Naive thymus-derived CD4-positive, alpha-beta T cell (primary cell): ENCODE data around the gene GTF2F2. TPM values are rescaled to one million over a fixed set of nuclear protein-coding genes. Genes with fewer than 3 reads are reported as not detected.

ENCODE experiments used
- ATAC-seq: fragments of 150-1000 bp; cut with Tn5 transposase; 2 replicates; pipeline ENCODE4 v1.10.0; 2021; ENCODE audit warnings: mild to moderate bottlenecking, moderate library complexity
- CTCF ChIA-PET: fragments of 350-600 bp; sonication (Branson Sonifier 250); formaldehyde crosslinking; loops from one replicate; lab custom pipeline; 2021; ENCODE audit warnings: antibody characterized with exemption; lab: Charles Lee
- POLR2A ChIA-PET: fragments of 350-600 bp; sonication (Branson Sonifier 250); formaldehyde crosslinking; loops from one replicate; lab custom pipeline; 2021; ENCODE audit warnings: antibody characterized with exemption, inconsistent platforms; lab: Charles Lee
- DNase-seq, 9 donors: peaks; one replicate each; pipeline versions ENCODE4 v3.0.0 to v3.0.0-alpha.2; 2020 to 2022; ENCODE audit warnings: mixed read lengths in 1 of 9
- H3K27ac ChIP-seq: one replicate; pipeline ENCODE4 v1.7.0; 2013; ENCODE audit warnings: mild to moderate bottlenecking, low read depth, low read length, moderate library complexity
- H3K27me3 ChIP-seq, 2 donors: one replicate each; pipeline ENCODE4 v1.7.0; 2013; ENCODE audit warnings: low read length in 2 of 2, mild to moderate bottlenecking in 2 of 2, moderate library complexity in 2 of 2; ENCODE audit not compliant: control insufficient read depth in 2 of 2, insufficient read depth in 2 of 2
- H3K36me3 ChIP-seq, 3 experiments: 1 replicate in 2 of 3; 2 replicates in 1 of 3; pipeline ENCODE4 v1.7.0; 2013; ENCODE audit warnings: low read length in 3 of 3, mild to moderate bottlenecking in 3 of 3, moderate library complexity in 1 of 3; ENCODE audit not compliant: insufficient read depth in 3 of 3, control insufficient read depth in 2 of 3
- H3K4me1 ChIP-seq, 2 donors: one replicate each; pipeline ENCODE4 v1.7.0; 2013; ENCODE audit warnings: low read length in 2 of 2, mild to moderate bottlenecking in 2 of 2, moderate library complexity in 1 of 2; ENCODE audit not compliant: control insufficient read depth in 2 of 2, insufficient read depth in 2 of 2
- H3K4me3 ChIP-seq: 2 replicates; pipeline ENCODE4 v1.7.0; 2013; ENCODE audit warnings: mild to moderate bottlenecking, low read length
- H3K9me3 ChIP-seq, 3 experiments: 1 replicate in 2 of 3; 2 replicates in 1 of 3; pipeline ENCODE4 v1.7.0; 2013; ENCODE audit warnings: low read length in 3 of 3; ENCODE audit not compliant: control insufficient read depth in 2 of 3
- H3K27ac Mint-ChIP-seq, 9 donors: one replicate each; pipeline ENCODE4 v1.8.0; 2020 to 2022; ENCODE audit warnings: mixed read lengths in 9 of 9, mild to moderate bottlenecking in 8 of 9, moderate library complexity in 5 of 9, inconsistent platforms in 2 of 9
- H3K27me3 Mint-ChIP-seq, 5 donors: one replicate each; pipeline ENCODE4 v1.8.0; 2021 to 2022; ENCODE audit warnings: mixed read lengths in 5 of 5, mild to moderate bottlenecking in 1 of 5
- H3K36me3 Mint-ChIP-seq, 5 donors: one replicate each; pipeline ENCODE4 v1.8.0; 2020 to 2022; ENCODE audit warnings: mixed read lengths in 5 of 5, mild to moderate bottlenecking in 3 of 5, inconsistent platforms in 1 of 5
- H3K4me1 Mint-ChIP-seq, 7 donors: one replicate each; pipeline ENCODE4 v1.8.0; 2020 to 2022; ENCODE audit warnings: mixed read lengths in 7 of 7, mild to moderate bottlenecking in 3 of 7, inconsistent platforms in 1 of 7
- H3K4me3 Mint-ChIP-seq, 10 donors: one replicate each; pipeline ENCODE4 v1.8.0; 2020 to 2022; ENCODE audit warnings: mild to moderate bottlenecking in 10 of 10, mixed read lengths in 10 of 10, moderate library complexity in 6 of 10, inconsistent platforms in 2 of 10
- H3K9me3 Mint-ChIP-seq, 11 donors: one replicate each; pipeline ENCODE4 v1.8.0; 2020 to 2022; ENCODE audit warnings: mixed read lengths in 11 of 11, mild to moderate bottlenecking in 4 of 11, inconsistent platforms in 1 of 11, moderate library complexity in 1 of 11
- intact Hi-C, 2 donors: fragments of 100-400 bp; cut with micrococcal nuclease; formaldehyde crosslinking; loops; one replicate each; pipeline ENCODE4 v1.15.1; 2023
- polyA plus RNA-seq, 2 donors: library from polyadenylated mRNA; unstranded; fragments of 300-500 nt; fragmentation: Illumina TruSeq; gene quantifications; one replicate each; pipeline ENCODE4 v1.2.3, GENCODE V29; 2021
- total RNA-seq, 6 experiments: library from RNA in 5 of 6; stranded (reverse) in 5 of 6; gene quantifications; 1 replicate in 5 of 6; 2 replicates in 1 of 6; pipeline ENCODE4 v1.2.3 and lab custom pipeline; 2021 to 2026

GTF2F2 gene
- total and polyA plus RNA-seq, 7 experiments from 2014 or later, result 6.7 to 20.4 (median 14.1) TPM

DNA sequence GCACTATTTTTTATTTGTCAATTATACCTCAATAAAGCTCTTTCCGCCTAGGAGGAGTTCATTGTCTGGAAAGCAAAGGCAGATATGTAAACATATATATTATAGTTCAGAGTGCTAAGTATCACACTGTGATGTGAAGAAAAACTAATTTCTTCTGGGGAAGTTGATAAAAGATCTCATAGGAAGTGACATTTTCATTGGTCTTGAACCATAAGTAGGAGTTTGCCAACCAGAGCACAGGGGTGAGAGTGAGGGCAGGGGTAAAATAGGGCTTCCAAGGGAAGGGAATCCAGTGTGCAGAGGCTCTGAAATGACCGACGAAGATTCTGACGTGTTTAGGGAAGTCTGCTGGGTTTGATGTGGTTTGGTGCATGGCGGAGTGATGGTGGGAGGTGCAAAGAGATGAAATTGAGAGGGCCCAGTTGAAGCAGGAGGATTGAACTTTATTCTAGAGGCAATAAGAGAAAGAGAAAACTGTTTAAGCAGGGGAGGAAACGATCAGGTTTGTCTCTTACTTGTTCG is 780 bp upstream of the GTF2F2 start:
- ChIA-PET POLR2A (interaction anchor here (0.6 to 1.9 kb wide), 3 partner anchors 41 to 264 kb away, joined by 3 to 8 read pairs (median 5); partner anchors contain the start of gene TPT1), CTCF (interaction anchor here (0.6 kb wide), 1 partner anchor 1212 kb away, joined by 3 read pairs; no protein-coding TSS in a partner anchor)
- Mint-ChIP-seq H3K36me3 (peaks cover 0 to 6% (median 0%) of the 10 kb centered on the region in 5 donors), H3K27ac (no peak overlapping the region), H3K27me3 (no peaks in the 10 kb centered on the region), H3K9me3 (peaks cover 0 to 2% (median 0%) of the 10 kb centered on the region in 11 donors), H3K4me1 (peaks cover 0 to 17% (median 9%) of the 10 kb centered on the region in 7 donors), H3K4me3 (no peak overlapping the region)
- peak; percentile 88 for ATAC-seq
- peak; percentile 30 to 86 (median 84) for DNase-seq
- Histone ChIP-seq H3K27ac (peak overlapping the region; percentile 91), H3K36me3 (peaks cover 0 to 9% (median 0%) of the 10 kb centered on the region in 3 experiments), H3K27me3 (no peaks in the 10 kb centered on the region), H3K4me1 (peaks cover 16 to 21% of the 10 kb centered on the region in 2 donors), H3K4me3 (peak overlapping the region; percentile 80), H3K9me3 (no peaks in the 10 kb centered on the region)
- intact Hi-C loops, result loop anchor here in 1 of 2 donors (1.0 to 2.0 kb wide), 3 partner anchors 72 to 542 kb away; no protein-coding TSS in a partner anchor

DNA sequence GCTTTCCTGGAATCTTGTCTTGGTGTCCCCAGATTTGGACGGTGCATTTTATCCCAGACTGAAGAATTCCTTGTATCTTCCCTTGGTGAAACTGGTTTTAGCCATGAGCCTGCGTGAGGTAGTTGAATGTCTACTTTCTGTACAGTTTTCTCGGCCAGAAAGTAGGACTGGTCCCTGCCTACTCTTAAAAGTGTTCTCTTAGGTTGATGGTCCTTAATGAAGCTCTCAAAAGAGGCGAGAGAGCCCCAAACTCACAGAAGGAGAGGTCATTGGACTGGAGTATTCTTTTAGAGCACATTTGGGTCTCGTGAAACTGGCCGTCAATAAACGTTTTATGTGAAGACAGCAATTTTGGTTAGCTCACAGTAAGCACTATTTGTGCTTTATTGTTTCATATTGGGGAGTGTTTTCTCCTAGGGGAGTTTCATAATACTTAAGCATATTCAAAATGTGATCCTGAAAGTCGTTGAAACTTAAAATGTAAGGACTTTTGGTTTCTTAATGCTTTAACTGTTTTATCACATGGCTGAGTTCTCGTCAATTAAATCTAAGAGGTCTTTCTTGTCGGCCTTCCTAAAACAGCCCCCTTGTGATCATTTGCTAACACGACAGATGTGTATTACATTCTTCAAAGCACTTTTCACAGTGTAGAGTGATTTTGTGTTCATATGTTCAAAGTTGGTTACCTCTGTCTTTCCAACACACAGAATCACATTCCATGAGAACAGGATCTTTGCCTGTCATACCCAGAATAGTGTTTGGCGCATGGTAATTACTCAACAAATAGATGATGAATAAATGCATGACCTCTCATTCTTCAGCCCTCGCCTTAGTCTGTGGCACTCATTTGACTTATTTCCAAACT is 889 bp downstream of the GTF2F2 start:
- CTCF ChIA-PET, result no interaction called here
- Mint-ChIP-seq H3K36me3 (peaks cover 0 to 6% (median 0%) of the 10 kb centered on the region in 5 donors), H3K27me3 (no peaks in the 10 kb centered on the region), H3K4me3 (no peak overlapping the region), H3K4me1 (peaks cover 9 to 26% (median 20%) of the 10 kb centered on the region in 7 donors), H3K9me3 (peaks cover 0 to 2% (median 0%) of the 10 kb centered on the region in 11 donors), H3K27ac (no peak overlapping the region)
- H3K27me3 ChIP-seq, result no peaks in the 10 kb centered on the region
- ATAC-seq, result no peak
- H3K9me3 ChIP-seq, result no peaks in the 10 kb centered on the region
- H3K4me1 ChIP-seq, result peaks cover 16 to 21% of the 10 kb centered on the region in 2 donors
- peak overlapping the region; percentile 91 for H3K27ac ChIP-seq
- peak in 3 of 9 donors; percentile 2 to 12 (median 3) for DNase-seq
- H3K4me3 ChIP-seq, result peak overlapping the region; percentile 80
- intact Hi-C loops, result loop anchor here (1.0 to 10.0 kb wide), 13 partner anchors 74 to 979 kb away; partner anchors contain the start of genes GPALPP1 (in 2 of the 2), NUFIP1 (in 2 of the 2), TPT1 (in 2 of the 2) and ZC3H13 (in 2 of the 2)
- H3K36me3 ChIP-seq, result peaks cover 0 to 9% (median 0%) of the 10 kb centered on the region in 3 experiments
- POLR2A ChIA-PET, result interaction anchor here (0.6 to 1.9 kb wide), 2 partner anchors 10 to 220 kb away, joined by 6 to 8 read pairs; partner anchors contain the start of gene TPT1

DNA sequence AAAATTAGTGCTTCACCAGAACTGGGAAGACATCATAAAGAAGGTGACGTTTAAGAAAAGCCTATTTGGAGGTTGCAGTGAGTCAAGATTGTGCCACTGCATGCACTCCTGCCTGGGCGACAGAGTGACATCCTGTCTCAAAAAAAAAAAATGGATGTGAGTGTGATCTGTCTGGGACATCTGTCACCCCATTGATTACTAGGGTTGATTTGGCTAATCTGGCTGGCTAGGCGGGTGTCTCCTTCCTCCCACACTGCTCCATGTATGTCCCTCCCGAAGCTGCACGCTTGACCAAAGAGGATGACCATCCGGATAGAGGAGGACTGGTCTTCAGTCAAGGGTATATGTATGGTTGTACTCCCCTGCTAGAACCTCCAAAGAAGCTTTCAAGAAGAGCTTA is 2.6 kb downstream of the GTF2F2 start:
- no peaks in the 10 kb centered on the region for H3K9me3 ChIP-seq
- intact Hi-C loops, result loop anchor here (5.0 to 10.0 kb wide), 3 partner anchors 172 to 981 kb away; partner anchors contain the start of gene ZC3H13 (in 1 of the 2)
- no peaks in the 10 kb centered on the region for H3K27me3 ChIP-seq
- H3K27ac Mint-ChIP-seq, result peak overlapping the region in 2 of 9 donors; percentile 61 to 63
- H3K27ac ChIP-seq, result no peak overlapping the region
- H3K4me3 Mint-ChIP-seq, result peak overlapping the region in 9 of 10 donors; percentile 9 to 48 (median 30)
- no peaks in the 10 kb centered on the region for H3K27me3 Mint-ChIP-seq
- peaks cover 0 to 9% (median 0%) of the 10 kb centered on the region in 3 experiments for H3K36me3 ChIP-seq
- DNase-seq (no peak), ATAC-seq (no peak)
- no peaks in the 10 kb centered on the region for H3K9me3 Mint-ChIP-seq
- CTCF ChIA-PET, result interaction anchor here (0.7 kb wide), 1 partner anchor 8 kb away, joined by 3 read pairs; no protein-coding TSS in a partner anchor
- peaks cover 9 to 33% (median 20%) of the 10 kb centered on the region in 7 donors for H3K4me1 Mint-ChIP-seq
- H3K36me3 Mint-ChIP-seq, result peaks cover 0 to 6% (median 0%) of the 10 kb centered on the region in 5 donors
- POLR2A ChIA-PET, result interaction anchor here (0.5 to 0.6 kb wide), 2 partner anchors 20 to 212 kb away, joined by 3 read pairs; no protein-coding TSS in a partner anchor
- peaks cover 16 to 21% of the 10 kb centered on the region in 2 donors for H3K4me1 ChIP-seq
- H3K4me3 ChIP-seq, result no peak overlapping the region

DNA sequence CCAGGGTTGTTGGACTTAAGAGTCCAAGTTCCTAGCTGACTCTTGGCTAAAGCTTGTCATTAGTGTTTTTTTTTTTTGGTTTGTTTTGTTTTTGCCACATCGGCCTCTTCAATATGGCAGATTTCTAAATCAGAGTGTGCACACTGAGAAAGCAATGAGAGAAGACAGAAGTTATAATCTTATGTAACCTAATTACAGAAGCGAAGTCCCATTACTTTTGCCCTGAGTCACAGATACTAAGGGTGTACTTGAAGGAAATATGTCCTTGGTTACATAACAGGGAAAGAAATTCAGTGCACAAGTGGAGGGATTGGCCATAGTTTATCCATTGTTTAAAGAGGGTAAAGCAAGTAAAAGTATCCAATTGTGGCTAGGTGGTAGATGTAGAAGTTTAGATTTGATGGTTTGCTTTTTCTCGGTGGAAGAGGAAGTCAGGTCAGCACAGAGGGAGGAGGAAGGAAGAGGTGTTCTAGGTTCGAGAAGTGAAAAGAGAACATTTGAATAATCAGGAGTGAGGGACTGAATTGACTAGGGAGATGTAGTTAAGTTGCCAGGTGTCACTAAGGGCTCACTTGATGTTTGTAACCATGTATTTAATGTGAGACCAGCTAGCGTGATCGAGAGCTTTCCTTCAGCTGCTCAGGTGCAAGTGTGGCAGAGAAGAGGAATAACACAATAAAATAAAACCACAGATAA is 12.2 kb downstream of the GTF2F2 start:
- peaks cover 12 to 46% (median 40%) of the 10 kb centered on the region in 5 donors for H3K36me3 Mint-ChIP-seq
- H3K4me3 ChIP-seq, result no peak overlapping the region

DNA sequence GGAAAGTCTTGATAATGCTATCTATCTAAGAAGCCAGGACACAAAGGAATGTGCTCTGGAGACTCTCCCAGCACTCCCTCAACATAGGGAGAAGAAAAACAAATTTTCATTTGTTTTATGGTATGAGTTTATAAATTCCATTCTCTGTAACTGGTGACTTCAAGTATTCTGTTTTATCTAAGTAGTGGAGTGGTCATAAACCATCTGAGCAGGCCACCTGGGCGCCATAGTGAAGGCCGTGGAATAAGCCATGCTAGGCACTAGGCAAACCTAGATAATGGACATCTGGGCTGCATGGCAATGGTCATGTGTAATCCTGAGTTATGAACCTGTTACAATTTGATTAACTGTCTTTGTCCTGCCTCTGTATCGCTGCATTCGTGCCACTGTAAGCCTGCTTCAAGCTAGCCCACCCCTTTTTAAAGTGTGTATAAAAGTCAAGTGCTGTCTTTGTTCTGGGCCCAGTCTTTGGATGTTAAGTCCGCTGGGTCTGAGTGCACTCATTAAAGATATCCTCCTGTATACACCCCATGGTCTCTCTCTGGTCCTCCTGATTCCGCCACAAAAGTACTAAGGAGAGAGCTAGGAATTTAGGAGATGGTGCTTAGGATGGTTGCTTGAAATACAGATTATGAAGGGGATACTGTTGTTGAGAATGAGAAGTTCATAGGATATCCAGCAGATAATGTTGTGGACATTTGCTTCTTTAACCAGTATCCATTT is 13.2 kb downstream of the GTF2F2 start:
- no peak for ATAC-seq
- POLR2A ChIA-PET, result no interaction called here
- H3K27me3 Mint-ChIP-seq, result no peaks in the 10 kb centered on the region
- H3K27ac ChIP-seq, result no peak overlapping the region
- H3K27ac Mint-ChIP-seq, result peak overlapping the region in 1 of 9 donors; percentile 32
- peaks cover 20 to 52% (median 49%) of the 10 kb centered on the region in 5 donors for H3K36me3 Mint-ChIP-seq
- no peaks in the 10 kb centered on the region for H3K27me3 ChIP-seq
- H3K4me3 Mint-ChIP-seq, result no peak overlapping the region
- peaks cover 0 to 40% (median 15%) of the 10 kb centered on the region in 11 donors for H3K9me3 Mint-ChIP-seq
- H3K36me3 ChIP-seq, result peaks cover 0 to 8% (median 3%) of the 10 kb centered on the region in 3 experiments
- peaks cover 4 to 62% (median 43%) of the 10 kb centered on the region in 7 donors for H3K4me1 Mint-ChIP-seq
- H3K4me3 ChIP-seq, result no peak overlapping the region
- no peaks in the 10 kb centered on the region for H3K4me1 ChIP-seq
- CTCF ChIA-PET, result no interaction called here
- H3K9me3 ChIP-seq, result peaks cover 3 to 6% (median 3%) of the 10 kb centered on the region in 3 experiments
- no peak for DNase-seq
- intact Hi-C loops, result no loop called here

More for the DNA sequence above, 12.2 kb downstream of the GTF2F2 start:
- Mint-ChIP-seq H3K27ac (peak overlapping the region in 1 of 9 donors; percentile 32), H3K4me3 (peak overlapping the region in 2 of 10 donors; percentile 1 to 20), H3K27me3 (no peaks in the 10 kb centered on the region), H3K4me1 (peaks cover 4 to 57% (median 37%) of the 10 kb centered on the region in 7 donors), H3K9me3 (peaks cover 0 to 40% (median 15%) of the 10 kb centered on the region in 11 donors)
- Histone ChIP-seq H3K27ac (no peak overlapping the region), H3K27me3 (no peaks in the 10 kb centered on the region), H3K9me3 (peaks cover 3 to 6% (median 3%) of the 10 kb centered on the region in 3 experiments), H3K4me1 (no peaks in the 10 kb centered on the region), H3K36me3 (no peaks in the 10 kb centered on the region)
- intact Hi-C loops, result no loop called here
- CTCF ChIA-PET, result interaction anchor here (0.6 kb wide), 1 partner anchor 858 kb away, joined by 3 read pairs; no protein-coding TSS in a partner anchor
- ATAC-seq (peak; percentile 54), DNase-seq (no peak)
- POLR2A ChIA-PET, result no interaction called here
